Activated CD4-positive, alpha-beta T cell treated with anti-CD3 and anti-CD28 coated beads, Interleukin-2, Interleukin-4, amounts not matched to agents 100 ng/mL and 50 ng/mL, durations not matched to agents 16 hours and 8 hours (primary cell): ENCODE data around the gene ZNF516.
"Not testable (repeated sequence)": the region's sequence is repeated elsewhere in the genome, so short reads cannot be mapped to it uniquely, and the experiment has no call there.

Experiments used
- DNase-seq: peaks from one replicate; pipeline ENCODE4 v3.0.0-alpha.2; 2020; ENCODE audit warnings: low spot score

Gene ZNF516, protein sequence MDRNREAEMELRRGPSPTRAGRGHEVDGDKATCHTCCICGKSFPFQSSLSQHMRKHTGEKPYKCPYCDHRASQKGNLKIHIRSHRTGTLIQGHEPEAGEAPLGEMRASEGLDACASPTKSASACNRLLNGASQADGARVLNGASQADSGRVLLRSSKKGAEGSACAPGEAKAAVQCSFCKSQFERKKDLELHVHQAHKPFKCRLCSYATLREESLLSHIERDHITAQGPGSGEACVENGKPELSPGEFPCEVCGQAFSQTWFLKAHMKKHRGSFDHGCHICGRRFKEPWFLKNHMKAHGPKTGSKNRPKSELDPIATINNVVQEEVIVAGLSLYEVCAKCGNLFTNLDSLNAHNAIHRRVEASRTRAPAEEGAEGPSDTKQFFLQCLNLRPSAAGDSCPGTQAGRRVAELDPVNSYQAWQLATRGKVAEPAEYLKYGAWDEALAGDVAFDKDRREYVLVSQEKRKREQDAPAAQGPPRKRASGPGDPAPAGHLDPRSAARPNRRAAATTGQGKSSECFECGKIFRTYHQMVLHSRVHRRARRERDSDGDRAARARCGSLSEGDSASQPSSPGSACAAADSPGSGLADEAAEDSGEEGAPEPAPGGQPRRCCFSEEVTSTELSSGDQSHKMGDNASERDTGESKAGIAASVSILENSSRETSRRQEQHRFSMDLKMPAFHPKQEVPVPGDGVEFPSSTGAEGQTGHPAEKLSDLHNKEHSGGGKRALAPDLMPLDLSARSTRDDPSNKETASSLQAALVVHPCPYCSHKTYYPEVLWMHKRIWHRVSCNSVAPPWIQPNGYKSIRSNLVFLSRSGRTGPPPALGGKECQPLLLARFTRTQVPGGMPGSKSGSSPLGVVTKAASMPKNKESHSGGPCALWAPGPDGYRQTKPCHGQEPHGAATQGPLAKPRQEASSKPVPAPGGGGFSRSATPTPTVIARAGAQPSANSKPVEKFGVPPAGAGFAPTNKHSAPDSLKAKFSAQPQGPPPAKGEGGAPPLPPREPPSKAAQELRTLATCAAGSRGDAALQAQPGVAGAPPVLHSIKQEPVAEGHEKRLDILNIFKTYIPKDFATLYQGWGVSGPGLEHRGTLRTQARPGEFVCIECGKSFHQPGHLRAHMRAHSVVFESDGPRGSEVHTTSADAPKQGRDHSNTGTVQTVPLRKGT

GRCh38 chr18:76495006-76495370, at the start of gene ZNF516:
Gene ZNF516 (minus strand): TSS chr18:76495242. CDS start chr18:76443054, 52,188 bp downstream.
- no peak for DNase-seq

GRCh38 chr18:76538846-76539245, 43.8 kb upstream of the ZNF516 start:
- DNase-seq, result no peak

DNA sequence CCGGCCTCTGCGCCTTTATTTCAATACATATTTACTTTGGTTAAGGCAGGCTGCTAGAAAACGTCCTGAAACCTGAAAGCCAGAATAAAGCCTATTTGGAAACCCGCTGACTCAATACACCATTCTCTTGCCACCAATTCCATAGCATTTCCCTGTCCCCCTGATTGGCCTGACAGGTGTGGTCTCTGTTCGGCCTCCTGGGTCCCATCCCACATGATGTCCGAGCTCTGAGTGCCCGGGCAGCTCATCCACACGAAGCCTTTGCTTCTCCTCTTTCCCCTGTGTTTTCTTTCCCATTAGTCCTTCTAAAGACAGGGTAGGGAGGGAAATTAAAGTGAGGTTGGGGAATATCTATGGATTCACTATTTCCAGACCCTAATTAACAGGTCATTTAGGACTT, 42.6 kb upstream of the ZNF516 start:
- DNase-seq, result no peak

DNA sequence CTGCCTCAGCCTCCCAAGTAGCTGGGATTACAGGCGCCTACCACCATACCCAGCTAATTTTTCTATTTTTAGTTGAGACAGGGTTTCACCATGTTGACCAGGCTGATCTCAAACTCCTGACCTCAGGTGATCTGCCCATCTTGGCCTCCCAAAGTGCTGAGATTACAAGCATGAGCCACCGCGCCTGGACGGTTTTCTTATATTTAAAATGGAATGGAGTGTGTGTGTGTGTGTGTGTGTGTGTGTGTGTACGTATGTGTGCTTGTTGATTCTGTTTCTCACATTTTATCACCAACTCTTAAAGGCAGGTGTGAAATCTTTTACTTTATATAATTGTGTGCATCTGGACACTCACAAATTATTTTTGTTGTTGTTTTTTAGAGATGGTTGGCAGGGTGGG, 41.6 kb upstream of the ZNF516 start:
- DNase-seq, result not testable (repeated sequence)

GRCh38 chr18:76532875-76533274, 37.8 kb upstream of the ZNF516 start:
- DNase-seq, result no peak

DNA sequence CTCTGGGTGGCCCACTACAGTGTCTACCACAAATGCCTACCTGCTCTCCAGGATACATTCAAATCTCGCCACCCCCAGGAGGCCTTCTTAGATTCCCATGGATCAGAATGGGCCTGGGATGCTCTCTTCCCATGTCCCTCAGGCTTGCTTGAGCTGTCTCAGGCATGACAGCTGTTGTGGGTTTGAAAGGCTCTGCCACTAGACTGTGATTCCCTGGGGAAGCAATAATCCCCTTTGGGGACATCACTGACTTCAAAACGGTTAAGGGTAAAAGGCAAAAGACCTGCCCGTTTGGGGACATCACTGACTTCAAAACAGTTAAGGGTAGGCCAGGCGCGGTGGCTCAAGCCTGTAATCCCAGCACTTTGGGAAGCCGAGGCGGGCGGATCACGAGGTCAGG, 35.8 kb upstream of the ZNF516 start:
- DNase-seq, result no peak

DNA sequence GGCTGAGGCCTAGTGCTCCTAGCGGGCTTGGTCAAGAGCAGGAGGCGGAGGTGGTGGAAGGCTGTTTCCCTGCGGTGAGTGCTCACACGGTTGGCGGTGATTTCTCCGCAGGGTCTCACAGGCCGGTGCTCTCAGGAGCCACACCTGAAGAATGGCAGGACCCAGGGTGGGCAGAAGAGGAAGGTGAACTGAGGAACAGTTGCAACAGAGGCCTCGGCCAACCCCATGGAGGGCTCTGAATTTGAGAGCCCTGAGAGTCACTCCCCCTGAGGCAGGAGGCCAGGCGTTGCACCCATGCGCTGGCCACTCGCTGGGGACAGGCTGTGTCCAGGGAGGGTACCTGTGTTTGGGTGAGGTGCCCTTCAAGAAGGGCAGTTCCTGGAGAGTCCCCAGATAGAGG, 35.3 kb upstream of the ZNF516 start:
- DNase-seq, result no peak

DNA sequence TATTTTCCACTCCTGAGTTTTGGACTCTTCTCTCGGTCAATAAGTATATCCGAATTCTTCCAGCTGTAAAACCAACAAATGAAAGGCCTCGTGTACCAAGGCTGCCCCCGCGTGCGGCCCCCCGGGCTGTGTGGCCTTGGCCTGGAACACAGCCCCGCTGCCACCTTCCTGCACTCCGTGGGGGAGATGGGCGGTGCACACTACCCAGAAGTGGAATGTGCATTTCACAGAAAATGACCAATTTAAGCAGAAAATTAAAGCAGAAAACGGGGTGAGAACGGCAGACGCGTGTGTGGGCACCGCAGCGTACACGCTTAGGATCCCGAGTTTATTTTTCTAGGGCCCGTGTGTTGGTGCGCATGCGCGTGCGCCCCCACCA, 34.4 kb upstream of the ZNF516 start:
- no peak for DNase-seq

DNA sequence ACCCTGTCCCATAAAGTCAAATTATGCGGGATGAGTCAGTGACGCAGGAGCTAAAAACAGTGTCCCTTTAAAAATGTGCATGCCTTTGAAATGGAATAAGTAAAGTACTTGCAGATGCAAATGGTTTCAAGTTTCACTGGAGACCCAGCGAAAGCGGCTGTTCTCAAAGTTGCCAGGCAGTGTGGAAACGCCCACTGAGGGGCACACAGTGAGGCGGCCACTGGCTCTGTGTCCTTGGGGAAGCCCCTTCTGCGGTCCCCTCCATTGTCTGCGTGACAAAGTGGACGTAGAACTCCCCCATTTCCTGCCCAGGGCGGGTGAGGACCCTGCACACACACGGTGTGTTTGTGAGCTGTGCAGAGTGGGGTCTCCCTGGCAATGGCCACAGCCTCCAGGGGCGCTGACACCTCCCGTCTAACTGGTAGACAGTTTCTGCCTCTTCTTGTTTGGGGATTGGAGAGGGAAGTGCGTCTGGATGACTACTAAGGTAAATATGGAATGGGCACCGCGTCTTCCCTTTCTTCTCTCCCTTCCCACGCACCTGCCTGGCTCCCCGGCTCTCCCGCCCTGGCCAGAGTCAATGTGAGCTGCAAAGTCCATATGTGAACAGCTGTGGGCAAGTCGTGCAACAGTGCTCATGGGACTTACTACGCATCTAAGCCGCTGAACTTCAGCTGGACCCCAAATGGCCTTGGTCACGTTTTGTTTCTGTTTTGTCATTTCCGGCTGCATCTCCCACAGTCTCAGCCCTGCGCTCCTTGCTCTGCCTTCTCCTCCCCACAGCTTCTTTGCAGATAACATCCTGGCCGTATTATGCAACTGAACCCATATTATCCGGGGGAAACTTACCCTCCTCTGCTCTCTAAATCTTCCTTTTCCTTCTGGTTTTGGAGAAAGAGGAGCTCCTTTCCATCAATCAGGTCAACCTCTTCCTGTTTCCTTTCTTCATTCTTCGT, 33.7 kb upstream of the ZNF516 start:
- no peak for DNase-seq

DNA sequence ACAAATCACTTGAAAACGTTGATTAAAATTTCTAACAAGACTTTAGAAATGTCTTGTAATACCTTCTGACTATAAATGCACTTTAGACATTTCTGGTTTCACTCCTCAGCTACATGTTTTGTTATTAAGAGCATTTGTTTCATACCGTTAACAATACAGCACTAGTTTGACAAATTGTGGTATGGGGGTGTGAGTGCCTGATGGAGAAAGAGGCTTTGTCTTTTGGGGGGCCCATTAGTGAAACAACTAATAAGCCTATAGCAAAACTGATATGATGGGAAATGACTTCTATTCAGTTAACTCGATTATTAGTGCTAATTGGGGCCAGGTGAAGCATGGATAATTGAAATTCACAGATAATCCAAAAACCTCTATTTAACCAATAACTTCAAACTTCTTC, 30.9 kb upstream of the ZNF516 start:
- no peak for DNase-seq

DNA sequence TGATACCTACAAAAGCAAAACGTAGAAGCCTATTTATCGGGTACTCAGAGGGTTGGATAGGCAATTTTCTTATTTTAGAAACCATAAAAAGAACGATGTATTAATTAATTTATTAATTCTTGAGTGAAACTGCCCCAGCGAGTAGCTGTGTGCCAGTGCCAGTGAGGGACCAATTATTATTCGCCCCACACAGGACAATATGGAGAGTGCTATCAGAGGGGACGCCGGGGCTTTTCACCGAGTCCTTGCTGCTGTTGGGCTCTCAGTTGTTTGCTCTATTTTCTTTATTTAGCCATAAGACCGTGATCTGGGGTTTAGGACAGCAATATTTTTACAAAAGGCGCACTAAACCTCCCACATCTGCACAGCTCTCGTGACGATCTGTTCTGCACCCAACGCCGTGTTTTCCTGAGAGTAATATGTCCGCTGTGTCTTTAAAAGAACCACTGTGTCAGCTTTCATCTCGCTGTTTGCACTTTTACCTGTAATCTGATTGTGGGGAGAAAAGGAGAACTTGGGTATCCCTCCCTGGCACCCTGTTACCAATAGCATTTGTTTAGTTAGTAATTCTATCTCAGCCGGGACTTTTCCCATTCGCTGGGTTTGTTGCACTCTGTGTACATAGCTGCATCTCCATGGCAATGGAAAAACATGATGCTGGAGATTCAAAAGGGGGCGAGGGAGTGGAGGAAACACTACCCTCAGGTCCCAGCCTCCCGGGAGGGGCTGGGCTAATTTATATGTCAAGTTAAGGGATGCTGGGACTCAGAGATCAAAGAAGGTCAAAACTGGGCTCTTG, 30.1 kb upstream of the ZNF516 start:
- DNase-seq, result no peak

GRCh38 chr18:76524477-76524876, 29.4 kb upstream of the ZNF516 start:
- DNase-seq, result no peak

GRCh38 chr18:76522551-76522950, 27.5 kb upstream of the ZNF516 start:
- DNase-seq, result no peak

DNA sequence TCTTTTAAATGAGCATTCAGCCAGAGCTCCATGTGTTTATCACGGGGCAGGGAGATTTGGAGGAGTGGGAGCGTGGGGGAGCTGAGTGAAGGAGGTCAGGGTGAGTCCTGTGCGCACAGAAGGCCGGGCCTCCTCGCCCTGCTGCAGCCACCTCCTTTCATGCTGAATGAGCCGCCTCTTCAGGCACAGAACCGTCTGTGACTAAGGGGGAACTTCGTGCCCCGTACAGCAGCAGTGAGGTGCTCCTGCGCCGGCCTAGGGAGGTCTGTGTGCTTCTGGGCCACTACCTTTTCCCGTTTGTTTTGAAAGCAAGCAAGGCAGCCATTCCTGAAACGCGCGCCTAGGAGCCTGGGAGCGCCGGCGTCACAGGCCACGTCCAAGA, 27.1 kb upstream of the ZNF516 start:
- DNase-seq, result no peak

- no peak for DNase-seq
Measured at GRCh38 chr18:76521417-76522121, 26.5 kb upstream of the ZNF516 start.

- DNase-seq, result no peak
Measured at GRCh38 chr18:76518860-76519538, 24.0 kb upstream of the ZNF516 start.

DNA sequence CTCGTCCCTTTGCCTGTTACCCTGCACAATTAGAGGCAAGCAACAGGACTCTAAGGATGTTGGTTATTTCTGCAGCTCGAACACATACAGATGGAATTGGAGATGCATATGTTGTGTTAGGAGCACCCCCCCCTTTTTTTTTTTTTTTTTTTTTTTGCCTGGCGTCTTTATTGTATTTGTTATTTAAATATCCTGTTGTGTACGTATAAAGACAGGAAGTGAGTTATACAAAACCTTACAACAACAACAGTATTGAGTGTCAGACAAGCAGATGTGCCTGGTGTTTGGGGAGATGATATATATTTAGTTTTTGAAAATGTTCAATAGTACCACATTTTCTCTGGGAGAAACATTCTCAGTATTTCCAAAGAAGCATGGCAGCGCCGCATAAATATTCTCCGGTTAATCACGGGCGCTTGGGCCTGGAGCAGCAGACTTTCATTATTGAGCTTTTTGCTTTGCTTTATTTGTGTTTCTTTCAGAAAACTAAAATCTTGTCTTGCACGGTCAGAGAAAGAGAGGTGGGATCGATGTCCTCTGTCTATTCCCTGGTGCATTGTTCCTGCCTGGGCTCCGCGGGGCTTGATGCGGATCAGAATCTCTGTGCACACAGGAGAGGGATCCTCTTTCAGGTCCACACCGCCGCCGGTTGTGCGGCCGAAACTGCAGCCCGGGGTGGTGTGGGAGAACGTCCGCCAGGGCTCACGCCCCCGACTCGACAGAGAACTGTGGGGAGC, 23.2 kb upstream of the ZNF516 start:
- DNase-seq, result no peak

GRCh38 chr18:76515576-76515975, 20.5 kb upstream of the ZNF516 start:
- no peak for DNase-seq

GRCh38 chr18:76514573-76514972, 19.5 kb upstream of the ZNF516 start:
- DNase-seq, result no peak
